HG02870 (cell line): ENCODE measurements around the gene FOXD2.

Source experiments
- ATAC-seq: cut with Tn5 transposase; IDR thresholded peaks from one replicate; pipeline ENCODE4 v1.9.1; 2021; ENCODE audit warnings: mild to moderate bottlenecking, moderate library complexity; ENCODE audit not compliant: unreplicated experiment

Gene FOXD2

GRCh38 chr1:47416319-47417169 is 21.3 kb upstream of the FOXD2 start:
- ATAC-seq = no peak

GRCh38 chr1:47417170-47418044 is 20.4 kb upstream of the FOXD2 start:
- no peak for ATAC-seq

- no peak for ATAC-seq
Observed at GRCh38 chr1:47418122-47418521, 19.7 kb upstream of the FOXD2 start.

GRCh38 chr1:47418681-47419325 is 19.0 kb upstream of the FOXD2 start:
- no peak for ATAC-seq

- no peak for ATAC-seq
Observed at GRCh38 chr1:47420547-47420946, 17.3 kb upstream of the FOXD2 start.

GRCh38 chr1:47423872-47424271 is 14.0 kb upstream of the FOXD2 start:
- ATAC-seq = no peak

- no peak for ATAC-seq
Observed at GRCh38 chr1:47424336-47424982, 13.4 kb upstream of the FOXD2 start.

GRCh38 chr1:47431534-47431933 is 6.3 kb upstream of the FOXD2 start:
- no peak for ATAC-seq

GRCh38 chr1:47432071-47433036 is 5.5 kb upstream of the FOXD2 start:
- ATAC-seq = no peak

GRCh38 chr1:47433037-47433421 is 4.8 kb upstream of the FOXD2 start:
- no peak for ATAC-seq

- no peak for ATAC-seq
Observed at GRCh38 chr1:47433477-47434050, 4.3 kb upstream of the FOXD2 start.

- no peak for ATAC-seq
Observed at GRCh38 chr1:47434051-47434842, 3.6 kb upstream of the FOXD2 start.

GRCh38 chr1:47435506-47436303 is 2.1 kb upstream of the FOXD2 start:
- ATAC-seq = no peak

- peak; percentile 37 for ATAC-seq
Observed at GRCh38 chr1:47436304-47436978, 1.4 kb upstream of the FOXD2 start.

- ATAC-seq = peak; percentile 18
Observed at GRCh38 chr1:47436979-47437446, 831 bp upstream of the FOXD2 start.

GRCh38 chr1:47438165-47439016 is 547 bp downstream of the FOXD2 start:
- peak; percentile 0 for ATAC-seq
